H1 (cell line): ENCODE data around the gene RERE. TPM values are rescaled to one million over a fixed set of nuclear protein-coding genes. Genes with fewer than 3 reads are reported as not detected.

Experiments
- BRCA1 ChIP-seq: IDR thresholded peaks from 2 replicates; pipeline ENCODE4 v1.6.1; 2012; ENCODE audit warnings: low read depth, low read length, improper control_type of control experiment
- TCF12 ChIP-seq: IDR thresholded peaks from 2 replicates; pipeline ENCODE4 v1.6.1; 2011; ENCODE audit warnings: low read depth, mild to moderate bottlenecking, low read length
- polyA plus RNA-seq, 7 experiments: library from polyadenylated mRNA; depleted of rRNA in 3 of 7; stranded (reverse) in 5 of 7; unstranded in 2 of 7; fragments of >200 nt in 5 of 7; fragments of 200-250 nt in 2 of 7; gene quantifications; 1 replicate in 5 of 7; 2 replicates in 1 of 7; 4 replicates in 1 of 7; pipeline versions ENCODE4 v1.2.1 to v1.2.3, GENCODE V29; 2011 to 2013; ENCODE audit warnings: missing spikeins in 2 of 7, mixed read lengths in 2 of 7
- total RNA-seq: library from RNA; stranded (reverse); fragmentation: NEBNext Ultra II Directional; extraction: Animal tissue kit (Norgen Biotek cat#: 25700); gene quantifications from 2 replicates; pipeline ENCODE4 v1.2.1, GENCODE V29; 2021

Gene RERE
- total and polyA plus RNA-seq, 2 of the 8 experiments (the other 6 are each of a cell fraction or from before 2014, with no cell fraction given), result 15.3 to 142 TPM

DNA sequence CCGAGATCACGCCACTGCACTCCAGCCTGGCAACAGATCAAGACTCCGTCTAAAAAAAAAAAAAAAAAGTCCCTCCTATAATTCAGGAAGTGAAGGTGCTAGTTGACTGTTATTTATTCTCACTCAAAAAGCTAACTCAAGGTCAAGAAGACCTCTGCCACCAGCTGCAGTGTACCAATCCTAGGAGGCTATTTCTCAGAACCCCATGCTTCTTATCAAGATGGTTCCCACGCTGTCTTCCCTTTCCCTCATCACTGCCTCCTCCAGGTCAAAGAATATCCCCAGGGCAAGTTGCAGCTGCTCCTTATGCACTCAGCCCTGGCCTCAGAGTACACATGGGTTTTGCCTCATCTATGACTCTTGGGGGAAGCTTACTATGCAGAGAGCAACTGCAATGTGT is 53.6 kb downstream of the RERE start (continued):
- TF ChIP-seq TCF12, result no peak
- TF ChIP-seq BRCA1, result no peak
